Colon (tissue), 2 donors: ENCODE measurements around the gene DICER1.
"Not testable (repeated sequence)": the region's sequence is repeated elsewhere in the genome, so short reads cannot be mapped to it uniquely, and the experiment has no call there.

Experiments
- FAIRE-seq: peaks from 2 replicates; lab custom pipeline; 2012; peaks lifted over from hg19 to GRCh38; lab: Jason Lieb, UNC
- donor health status: control.
- donor health status: control.

Gene DICER1

GRCh38 chr14:95157327-95158189 is at the start of gene DICER1:
Gene DICER1, minus strand, starts transcription at chr14:95157529. Its CDS starts 24,071 bp downstream, at chr14:95133458.
- no peak for FAIRE-seq

- FAIRE-seq: no peak
These were observed 49.2 kb upstream of the DICER1 start for GRCh38 chr14:95206534-95206933.

- FAIRE-seq: no peak
These were observed 47.4 kb upstream of the DICER1 start for GRCh38 chr14:95204705-95205104.

- FAIRE-seq: not testable (repeated sequence)
These were observed 44.4 kb upstream of the DICER1 start for GRCh38 chr14:95201745-95202144.

GRCh38 chr14:95200404-95200803 is 43.1 kb upstream of the DICER1 start:
- FAIRE-seq: no peak

GRCh38 chr14:95199298-95199983 is 42.1 kb upstream of the DICER1 start:
- no peak for FAIRE-seq

- FAIRE-seq: no peak
These were observed 41.0 kb upstream of the DICER1 start for GRCh38 chr14:95198320-95198719.

- FAIRE-seq: no peak
These were observed 40.2 kb upstream of the DICER1 start for GRCh38 chr14:95197551-95197950.

GRCh38 chr14:95196826-95197545 is 39.7 kb upstream of the DICER1 start:
- FAIRE-seq: no peak

- FAIRE-seq: no peak
These were observed 38.9 kb upstream of the DICER1 start for GRCh38 chr14:95196268-95196667.

- no peak for FAIRE-seq
These were observed 37.7 kb upstream of the DICER1 start for GRCh38 chr14:95195031-95195430.

GRCh38 chr14:95193081-95193480 is 35.8 kb upstream of the DICER1 start:
- FAIRE-seq: no peak

- FAIRE-seq: no peak
These were observed 35.0 kb upstream of the DICER1 start for GRCh38 chr14:95192311-95192710.

- FAIRE-seq: no peak
These were observed 34.3 kb upstream of the DICER1 start for GRCh38 chr14:95191445-95192199.

GRCh38 chr14:95190857-95191256 is 33.5 kb upstream of the DICER1 start:
- no peak for FAIRE-seq

- FAIRE-seq: no peak
These were observed 33.1 kb upstream of the DICER1 start for GRCh38 chr14:95190346-95190840.

GRCh38 chr14:95189367-95190132 is 32.2 kb upstream of the DICER1 start:
- FAIRE-seq: no peak

- no peak for FAIRE-seq
These were observed 31.1 kb upstream of the DICER1 start for GRCh38 chr14:95188380-95188779.

- no peak for FAIRE-seq
These were observed 28.6 kb upstream of the DICER1 start for GRCh38 chr14:95185767-95186392.

GRCh38 chr14:95185033-95185766 is 27.9 kb upstream of the DICER1 start:
- no peak for FAIRE-seq
